T-helper 22 cell (primary cell): Measurements from ENCODE around the gene HOXD10.

Experiments used
- DNase-seq: peaks from one replicate; pipeline ENCODE4 v3.0.0-alpha.2; 2020; ENCODE audit warnings: low read depth

The HOXD10 gene

GRCh38 chr2:176082824-176083751 is 33.5 kb upstream of the HOXD10 start:
- no peak for DNase-seq

GRCh38 chr2:176083796-176084261 is 32.7 kb upstream of the HOXD10 start, which contains the start of gene EVX2:
EVX2 (minus strand) TSS chr2:176083962; CDS start chr2:176083776, 186 bp downstream.
- no peak for DNase-seq

- DNase-seq, result no peak
Observed at GRCh38 chr2:176084611-176085119, 31.9 kb upstream of the HOXD10 start.

GRCh38 chr2:176085120-176085788 is 31.3 kb upstream of the HOXD10 start:
- DNase-seq, result no peak

GRCh38 chr2:176085861-176086771 is 30.5 kb upstream of the HOXD10 start:
- no peak for DNase-seq

- no peak for DNase-seq
Observed at GRCh38 chr2:176087330-176088047, 29.1 kb upstream of the HOXD10 start.

GRCh38 chr2:176088048-176088936 is 28.3 kb upstream of the HOXD10 start:
- DNase-seq, result no peak

GRCh38 chr2:176088937-176089842 is 27.4 kb upstream of the HOXD10 start:
- DNase-seq, result no peak

- DNase-seq, result no peak
Observed at GRCh38 chr2:176089843-176090395, 26.7 kb upstream of the HOXD10 start.

- no peak for DNase-seq
Observed at GRCh38 chr2:176090862-176091261, 25.7 kb upstream of the HOXD10 start.

GRCh38 chr2:176091329-176092258 is 25.0 kb upstream of the HOXD10 start:
- no peak for DNase-seq

- no peak for DNase-seq
Observed at GRCh38 chr2:176092270-176093144, 24.1 kb upstream of the HOXD10 start, which contains the start of gene HOXD13. HOXD13 (plus strand) TSS chr2:176092721; CDS start chr2:176092891, 170 bp downstream.

GRCh38 chr2:176093145-176093897 is 23.3 kb upstream of the HOXD10 start:
- no peak for DNase-seq

- DNase-seq, result no peak
Observed at GRCh38 chr2:176093898-176094249, 22.7 kb upstream of the HOXD10 start.

GRCh38 chr2:176094349-176094748 is 22.2 kb upstream of the HOXD10 start:
- DNase-seq, result no peak

- no peak for DNase-seq
Observed at GRCh38 chr2:176095421-176095820, 21.2 kb upstream of the HOXD10 start.
